GM04504 (cell line): ENCODE data around the gene ADAMTSL5.

Experiments used
- DNase-seq: peaks from one replicate; pipeline ENCODE4 v3.0.0-alpha.2; 2012; ENCODE audit warnings: low read depth

Gene ADAMTSL5

GRCh38 chr19:1496714-1497577, 15.9 kb downstream of the ADAMTSL5 start:
- DNase-seq, result no peak

GRCh38 chr19:1495799-1496713, 16.8 kb downstream of the ADAMTSL5 start:
- DNase-seq, result no peak

DNA sequence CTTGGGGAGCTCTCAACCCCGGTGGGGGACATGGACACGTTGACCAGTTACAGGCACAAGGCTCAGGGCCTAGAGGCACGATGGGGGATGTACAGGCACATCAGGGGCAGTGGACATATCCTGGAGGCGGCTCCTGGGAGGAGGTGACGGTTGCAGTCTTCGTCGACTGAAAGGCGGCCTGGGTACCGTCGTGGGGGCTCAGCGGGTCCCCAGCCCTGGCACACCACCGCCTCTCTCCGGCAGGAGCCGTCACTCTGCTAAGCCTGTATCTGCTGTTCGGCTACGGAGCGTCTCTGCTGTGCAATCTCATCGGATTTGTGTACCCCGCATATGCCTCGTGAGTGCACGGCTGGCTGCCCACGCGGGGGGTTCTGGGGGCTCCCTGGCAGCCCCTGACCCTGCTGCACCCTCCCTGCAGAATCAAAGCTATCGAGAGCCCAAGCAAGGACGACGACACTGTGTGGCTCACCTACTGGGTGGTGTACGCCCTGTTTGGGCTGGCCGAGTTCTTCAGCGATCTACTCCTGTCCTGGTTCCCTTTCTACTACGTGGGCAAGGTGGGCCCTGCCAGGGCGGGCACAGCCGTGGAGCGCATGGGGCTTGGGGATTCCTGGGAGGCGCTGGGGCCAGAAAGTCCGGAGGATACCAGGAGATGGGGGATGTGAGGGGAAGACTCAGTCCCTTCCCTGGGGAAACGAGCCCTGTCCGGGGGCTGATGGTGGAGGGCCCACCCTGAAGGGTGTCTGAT, 17.6 kb downstream of the ADAMTSL5 start:
- DNase-seq, result no peak

DNA sequence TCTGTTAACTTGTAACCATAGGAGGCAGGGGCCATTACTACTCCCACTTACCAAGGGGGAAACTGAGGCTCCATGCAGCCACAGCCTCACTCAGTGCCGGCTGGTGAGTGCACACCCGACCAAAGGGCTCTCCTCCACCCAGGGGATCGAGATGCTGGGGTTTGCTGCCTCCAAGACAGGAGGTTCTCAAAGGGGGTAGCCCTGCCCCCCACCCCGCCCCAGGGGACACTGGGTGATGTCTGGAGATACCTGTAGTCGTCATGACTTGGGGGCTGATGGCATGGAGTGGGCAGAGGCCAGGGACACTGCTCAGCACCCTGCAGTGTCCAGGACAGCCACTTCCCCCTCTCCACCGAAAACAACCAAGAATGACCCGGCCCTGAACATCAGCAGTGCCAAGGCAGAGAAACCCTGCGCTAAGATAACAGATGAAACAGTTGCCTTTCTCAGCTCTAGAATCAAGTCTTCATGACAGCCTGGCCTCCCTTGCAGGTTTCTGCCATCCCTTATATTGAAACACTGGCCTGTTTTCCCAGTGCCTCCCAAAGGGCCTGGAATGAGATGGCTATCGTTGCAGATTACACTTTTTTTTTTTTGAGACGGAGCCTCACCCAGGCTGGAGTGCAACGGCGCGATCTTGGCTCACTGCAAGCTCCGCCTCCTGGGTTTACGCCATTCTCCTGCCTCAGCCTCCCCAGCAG, 18.6 kb downstream of the ADAMTSL5 start:
- no peak for DNase-seq

DNA sequence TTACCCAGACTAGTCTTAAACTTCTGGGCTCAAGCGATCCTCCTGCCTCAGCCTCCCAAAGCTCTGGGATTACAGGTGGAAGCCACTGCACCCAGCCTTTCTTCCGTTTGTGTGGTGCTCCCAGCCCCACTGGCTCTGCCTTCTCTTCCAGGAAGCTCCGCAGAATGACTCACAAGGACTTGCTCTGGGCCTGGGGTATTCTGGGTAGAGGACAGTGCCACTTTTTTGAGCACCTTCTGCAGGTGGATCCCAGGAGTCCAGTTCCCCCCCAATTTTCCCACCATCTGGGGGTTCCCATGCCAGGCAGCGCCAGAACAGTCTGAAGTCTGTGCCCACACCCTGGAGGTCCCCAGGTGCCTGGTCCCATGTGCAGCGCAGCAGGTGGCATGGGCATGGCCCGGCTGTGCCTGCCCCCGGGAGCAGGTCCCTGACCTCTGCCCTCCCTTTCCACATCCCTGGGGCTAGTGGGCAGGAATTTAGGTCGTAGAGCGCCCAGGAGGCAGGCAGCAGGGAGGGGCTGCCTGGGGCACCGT, 20.3 kb downstream of the ADAMTSL5 start:
- no peak for DNase-seq

GRCh38 chr19:1491849-1492170, 21.0 kb downstream of the ADAMTSL5 start:
- no peak for DNase-seq

DNA sequence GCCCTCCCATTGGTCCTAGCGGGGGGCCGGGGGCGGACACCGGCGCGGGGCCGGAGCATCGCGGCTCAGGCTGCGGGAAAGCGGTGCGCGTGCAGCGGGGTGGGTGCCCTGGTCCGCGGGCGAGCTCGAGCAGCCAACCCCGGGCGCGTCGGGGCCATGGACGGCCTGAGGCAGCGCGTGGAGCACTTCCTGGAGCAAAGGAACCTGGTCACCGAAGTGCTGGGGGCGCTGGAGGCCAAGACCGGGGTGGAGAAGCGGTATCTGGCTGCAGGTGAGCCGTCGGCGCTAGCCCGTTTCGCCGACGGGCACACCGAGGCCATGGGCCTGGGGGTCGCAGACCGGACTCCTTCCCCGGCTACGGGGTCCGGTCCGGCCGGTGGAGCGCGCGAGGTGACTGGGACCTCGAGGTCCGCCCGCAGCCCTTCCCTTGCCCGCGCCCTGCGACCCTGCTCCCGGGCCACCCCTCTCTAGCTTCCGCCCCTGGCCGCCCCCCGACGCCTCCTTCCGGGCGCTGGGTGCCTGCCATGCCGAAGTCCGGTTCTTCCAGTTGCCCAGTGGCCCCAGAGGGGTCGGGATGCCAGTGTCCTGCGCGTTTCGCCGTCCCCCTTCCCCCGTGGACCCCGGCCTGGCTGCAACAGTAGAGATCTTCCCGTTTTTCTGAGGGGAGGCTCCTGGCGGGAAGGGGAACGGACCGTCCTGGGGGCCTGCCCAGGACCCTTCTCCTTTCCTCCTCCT, 21.5 kb downstream of the ADAMTSL5 start, which contains the start of gene REEP6:
TSS of gene REEP6 (plus strand) at position 68 of the 735 bp plus-strand sequence. CDS start at position 157, 89 bp downstream.
- no peak for DNase-seq

DNA sequence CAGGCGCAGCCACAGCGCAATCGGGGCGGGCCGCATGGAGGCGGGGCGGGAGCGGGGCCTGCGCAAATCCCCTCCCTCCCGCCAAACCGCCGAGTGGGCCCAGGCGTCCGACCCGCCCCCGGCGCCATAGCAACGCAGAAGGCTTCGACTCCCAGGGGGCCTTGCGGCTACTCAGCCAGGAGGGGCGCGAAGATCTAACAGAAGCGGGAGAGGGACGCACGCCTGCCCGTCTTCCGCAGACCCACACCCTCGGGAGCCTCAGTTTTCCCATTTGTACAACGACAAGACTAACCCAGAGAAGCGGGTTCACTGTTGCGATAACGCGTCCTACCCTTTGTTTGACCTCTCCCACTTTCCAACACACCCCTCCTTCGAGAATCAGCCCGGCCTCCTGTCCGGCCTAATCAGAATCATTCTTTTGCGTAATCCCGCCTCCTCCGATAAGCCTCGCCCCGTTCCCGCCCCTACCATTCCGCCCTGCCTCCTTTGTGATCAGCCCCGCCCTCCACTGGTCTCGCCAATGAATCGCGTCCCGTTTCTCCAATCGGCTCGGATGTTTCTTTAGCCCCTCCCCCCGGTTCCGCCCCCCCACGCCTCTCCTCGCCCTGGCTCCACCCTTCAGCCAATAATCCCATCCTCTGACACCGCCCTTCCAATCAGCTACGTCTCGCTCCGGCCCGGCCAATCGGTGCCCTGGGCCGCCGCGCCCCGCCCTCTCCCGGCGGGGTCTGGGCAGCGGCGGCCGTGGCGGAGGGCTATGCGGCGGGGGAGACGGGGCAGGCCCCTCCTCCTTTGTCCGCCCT, 22.3 kb downstream of the ADAMTSL5 start, which contains the start of gene PCSK4:
TSS of gene PCSK4 (minus strand) at position 40 of the 803 bp plus-strand sequence. CDS start at position 36, 4 bp downstream.
- peak; percentile 98 for DNase-seq

DNA sequence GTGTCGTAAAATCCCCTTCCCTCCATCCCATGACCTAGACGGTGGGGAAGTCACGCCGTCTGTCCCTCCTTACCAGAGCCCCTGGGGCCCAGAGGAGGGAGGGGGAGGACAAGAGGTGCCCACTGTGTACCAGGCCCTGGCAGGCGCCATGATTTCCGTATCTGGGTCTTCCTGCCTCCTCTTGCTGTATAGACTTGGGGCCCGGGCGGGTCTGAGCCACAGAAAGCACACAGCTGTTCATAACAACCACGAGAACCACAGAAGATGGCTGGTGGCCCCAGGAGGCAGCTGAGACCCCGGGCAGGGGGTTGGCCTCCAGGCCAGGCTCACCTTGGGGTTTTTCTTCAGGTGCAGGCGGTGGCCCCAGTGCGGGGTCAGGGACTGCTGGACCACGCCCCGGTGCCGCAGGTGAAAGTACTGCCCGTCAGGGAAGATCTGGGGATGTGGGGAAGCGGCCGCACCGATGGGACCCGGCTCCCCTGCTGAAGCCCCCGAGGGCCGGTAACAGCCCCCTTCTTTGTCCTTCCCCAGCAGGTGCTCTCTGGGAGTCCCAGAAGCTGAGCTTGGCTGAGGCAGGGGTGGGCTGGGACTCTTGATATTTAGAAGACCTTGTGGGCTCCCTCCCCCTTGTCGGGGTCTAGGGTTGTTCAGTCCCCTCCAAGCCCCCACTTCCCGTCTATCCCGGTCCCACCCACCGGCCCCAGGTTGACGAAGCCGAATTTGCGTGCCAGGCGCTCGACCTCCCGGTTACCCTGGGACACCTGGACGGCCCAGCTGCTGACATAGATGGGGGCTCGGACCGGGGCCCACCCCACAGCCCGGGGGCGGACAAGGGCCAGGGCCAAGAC, 23.1 kb downstream of the ADAMTSL5 start:
- no peak for DNase-seq

GRCh38 chr19:1488282-1488601, 24.6 kb downstream of the ADAMTSL5 start:
- DNase-seq, result no peak

DNA sequence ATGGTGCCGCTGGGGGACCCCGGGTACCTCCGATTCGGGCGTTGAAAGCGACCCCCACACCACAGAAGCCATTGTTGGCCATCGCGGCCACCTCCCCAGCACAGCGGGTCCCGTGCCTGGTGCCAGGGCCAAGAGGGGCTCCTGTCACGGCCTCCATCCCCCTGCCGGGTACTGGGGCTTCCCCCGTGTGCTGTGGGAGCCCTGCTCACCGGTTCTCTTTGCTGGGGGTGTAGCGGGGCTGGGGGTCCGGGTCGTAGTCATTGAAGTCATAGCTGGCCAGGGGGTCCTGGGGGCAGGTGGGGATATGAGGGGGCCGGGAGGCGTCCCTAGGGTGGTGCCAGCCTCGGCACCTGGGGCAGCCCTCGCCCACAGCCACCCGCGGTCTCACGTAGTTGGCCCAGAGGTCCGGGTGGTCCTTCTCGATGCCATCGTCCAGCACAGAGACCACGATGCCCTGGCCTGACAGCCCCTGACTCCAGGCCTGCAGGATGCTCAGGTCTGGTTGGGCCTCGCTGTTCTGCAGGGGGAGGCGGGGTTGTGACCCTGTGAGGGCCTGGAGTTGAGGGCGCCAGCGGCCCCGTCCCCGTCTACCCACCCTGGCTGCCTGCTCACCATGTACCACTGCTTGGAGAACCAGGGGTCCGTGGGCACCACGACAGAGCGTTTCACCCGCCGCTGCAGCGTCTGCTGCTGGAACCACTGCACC, 25.1 kb downstream of the ADAMTSL5 start:
- no peak for DNase-seq

GRCh38 chr19:1486720-1487575, 25.9 kb downstream of the ADAMTSL5 start:
- no peak for DNase-seq

DNA sequence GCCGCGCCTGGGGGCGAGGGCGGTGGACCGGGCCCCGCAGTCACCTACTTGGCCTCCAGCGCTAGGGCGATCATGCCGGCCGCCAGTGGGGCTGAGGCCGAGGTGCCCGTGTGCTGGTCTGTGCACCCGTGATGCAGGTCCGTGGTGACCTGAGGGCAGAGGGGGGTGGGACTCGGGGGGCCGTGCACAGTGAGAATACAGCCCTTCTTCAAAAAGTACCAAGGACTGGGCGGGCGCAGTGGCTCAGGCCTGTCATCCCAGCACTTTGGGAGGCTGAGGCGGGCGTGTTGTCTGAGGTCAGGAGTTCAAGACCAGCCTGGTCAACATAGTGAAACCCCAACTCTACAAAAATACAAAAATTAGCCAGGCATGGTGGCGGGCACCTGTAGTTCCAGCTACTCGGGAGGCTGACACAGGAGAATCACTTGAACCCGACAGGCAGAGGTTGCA, 28.8 kb downstream of the ADAMTSL5 start:
- no peak for DNase-seq

DNA sequence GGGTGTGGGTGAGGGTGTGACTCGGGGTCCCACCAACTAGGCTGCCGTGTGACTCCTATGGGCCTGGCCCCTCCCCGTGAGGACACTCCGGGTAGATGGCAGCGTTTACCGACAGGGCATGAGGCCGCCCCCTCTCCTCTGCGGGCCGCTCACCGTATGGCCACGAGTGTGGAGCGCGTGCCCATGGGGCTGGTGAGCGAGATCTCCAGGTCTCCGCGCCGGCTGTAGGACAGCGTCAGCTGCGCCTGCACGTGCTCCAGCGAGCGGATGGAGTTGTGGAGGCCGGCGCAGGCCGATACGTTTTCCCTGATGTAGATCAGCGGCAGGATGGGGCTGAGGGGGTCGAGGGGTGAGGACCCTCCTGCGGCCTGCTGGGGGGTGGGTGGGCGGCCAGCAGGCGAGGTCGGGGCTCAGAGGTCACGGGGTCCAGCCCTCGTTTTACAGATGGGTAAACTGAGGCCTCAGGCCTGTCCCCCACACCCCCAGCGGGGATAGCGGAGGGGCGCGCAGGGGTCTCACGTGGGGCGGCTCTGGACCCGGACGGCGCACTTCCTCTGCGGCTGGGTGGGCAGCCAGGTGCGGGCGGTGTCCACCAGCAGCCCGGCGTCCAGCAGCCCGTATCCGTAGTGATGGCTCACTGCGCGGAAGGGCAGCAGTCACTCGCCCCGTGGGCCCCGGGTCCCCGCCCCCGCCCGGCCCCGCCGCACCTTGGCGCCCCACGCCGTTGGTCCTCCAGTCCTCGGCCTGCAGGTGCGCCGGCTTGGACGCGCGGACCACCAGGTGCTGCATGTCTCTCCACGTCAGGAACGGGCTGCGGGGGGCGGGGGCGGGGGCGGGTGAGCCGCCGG, 29.5 kb downstream of the ADAMTSL5 start:
- DNase-seq, result no peak

- DNase-seq, result no peak
These were observed 30.3 kb downstream of the ADAMTSL5 start for GRCh38 chr19:1482361-1483130.
